Stimulated activated CD4-positive, alpha-beta T cell treated with anti-CD3 and anti-CD28 coated beads, Interleukin-1b, Interleukin-23, amount 100 ng/mL, for 4 hours (primary cell): ENCODE data around the gene C22orf23.

Experiments used
- DNase-seq, 2 donors: peaks; one replicate each; pipeline ENCODE4 v3.0.0-alpha.2; 2020; ENCODE audit warnings: low read depth in 2 of 2

Gene C22orf23

GRCh38 chr22:37898441-37899181 lies 54.8 kb downstream of the C22orf23 start:
- DNase-seq: no peak

DNA sequence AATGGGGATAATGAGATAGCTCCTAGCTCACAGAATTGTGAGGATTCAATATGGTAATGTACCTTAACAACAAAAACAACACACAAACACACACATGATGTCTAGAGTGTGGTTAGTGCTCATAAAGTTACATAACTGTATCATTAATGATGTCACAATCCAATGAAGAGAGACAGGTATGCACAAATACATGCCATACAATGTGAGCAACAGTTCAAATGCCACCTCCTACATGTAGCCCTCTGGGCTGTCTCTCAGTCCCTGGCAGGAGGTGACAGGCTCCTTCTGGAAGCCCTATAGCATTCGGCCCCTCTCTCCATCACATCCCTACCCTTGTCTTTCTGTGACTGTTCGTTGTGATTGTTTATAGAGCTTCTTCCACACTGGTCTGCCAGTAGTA lies 55.6 kb downstream of the C22orf23 start:
- DNase-seq: no peak

- DNase-seq: no peak
Measured at GRCh38 chr22:37896939-37897338, 56.5 kb downstream of the C22orf23 start.

DNA sequence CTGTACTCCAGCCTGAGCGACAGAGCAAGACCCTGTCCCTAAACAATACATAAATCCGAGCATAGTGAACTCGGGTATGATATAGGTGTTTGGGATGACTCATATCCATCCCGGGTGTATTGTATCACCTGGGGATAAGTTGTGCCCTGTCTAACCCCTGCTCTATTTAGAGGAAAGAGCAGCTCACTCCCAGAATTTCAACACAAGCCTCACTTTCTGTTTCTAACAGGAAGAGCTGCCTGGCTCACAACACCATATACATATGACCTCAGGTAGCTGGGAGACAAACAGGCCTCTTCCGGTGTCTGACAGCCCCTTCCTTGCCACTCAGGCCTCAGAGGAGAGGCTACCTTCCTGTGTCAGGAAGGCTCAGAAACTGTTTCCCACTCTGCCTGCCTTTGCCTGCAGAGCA lies 57.2 kb downstream of the C22orf23 start:
- no peak for DNase-seq

- DNase-seq: no peak
Measured at GRCh38 chr22:37894939-37895670, 58.3 kb downstream of the C22orf23 start.

DNA sequence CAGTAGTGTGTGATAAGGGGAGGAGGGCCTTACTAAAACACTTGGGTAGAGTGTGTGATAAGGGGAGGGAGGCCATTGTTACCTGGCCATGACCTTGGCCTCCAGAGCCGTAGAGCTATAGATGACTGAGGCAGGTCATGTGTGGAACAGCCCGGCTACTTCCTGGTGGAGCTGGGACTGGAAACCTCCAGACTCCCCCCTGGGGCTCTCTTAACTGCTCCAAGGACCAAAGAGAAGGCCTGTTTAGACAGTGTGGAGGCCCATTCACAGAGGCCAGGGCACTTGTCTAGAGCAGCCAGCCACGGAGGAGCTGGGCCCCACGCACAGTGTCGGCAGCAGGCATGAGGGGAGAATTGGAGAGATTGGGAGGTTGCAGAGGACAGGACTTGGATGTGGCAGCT lies 59.8 kb downstream of the C22orf23 start:
- DNase-seq: no peak
